Ascending aorta (tissue), 2 donors: ENCODE data around the gene AFAP1L2. TPM values are rescaled to one million over a fixed set of nuclear protein-coding genes. Genes with fewer than 3 reads are reported as not detected.

Experiments
- DNase-seq, 2 donors: peaks; one replicate each; pipeline ENCODE4 v3.0.0-alpha.2; 2019; ENCODE audit warnings: low spot score in 2 of 2
- H3K27ac ChIP-seq, 2 donors: fragments of 200-600 bp; sonication (generic); one replicate each; pipeline ENCODE4 v1.5.1; 2016 to 2017; ENCODE audit warnings: mild to moderate bottlenecking in 1 of 2
- H3K27me3 ChIP-seq: fragments of 200-600 bp; sonication (generic); one replicate; pipeline ENCODE4 v1.5.1; 2017
- H3K36me3 ChIP-seq, 2 donors: fragments of 200-600 bp; sonication (generic); one replicate each; pipeline ENCODE4 v1.5.1; 2016
- H3K4me1 ChIP-seq, 2 donors: fragments of 200-600 bp; sonication (generic); one replicate each; pipeline ENCODE4 v1.5.1; 2016 to 2017; ENCODE audit warnings: mild to moderate bottlenecking in 1 of 2
- H3K4me3 ChIP-seq, 2 donors: fragments of 200-600 bp; sonication (generic); one replicate each; pipeline ENCODE4 v1.5.1; 2016 to 2017; ENCODE audit warnings: mild to moderate bottlenecking in 1 of 2
- H3K9me3 ChIP-seq, 2 donors: fragments of 200-600 bp; sonication (generic); one replicate each; pipeline ENCODE4 v1.5.1; 2016
- CTCF ChIP-seq, 3 experiments: fragments of 200-600 bp in 2 of 3; fragments of 450-650 bp in 1 of 3; sonication (generic) in 2 of 3; IDR thresholded peaks; one replicate each; pipeline ENCODE4 v1.5.1; 2016 to 2019; ENCODE audit warnings: antibody characterized with exemption in 3 of 3, mild to moderate bottlenecking in 1 of 3, moderate library complexity in 1 of 3
- intact Hi-C: fragments of 100-400 bp; cut with DNase I; formaldehyde crosslinking; loops from one replicate; pipeline ENCODE4 v1.15.1; 2023
- total RNA-seq: library from RNA; depleted of rRNA; stranded (reverse); fragments of >200 nt; gene quantifications from one replicate; pipeline ENCODE4 v1.1.0, GENCODE V29; 2016

The AFAP1L2 gene
- total RNA-seq, 1 donor from 2014 or later = 30.4 TPM

DNA sequence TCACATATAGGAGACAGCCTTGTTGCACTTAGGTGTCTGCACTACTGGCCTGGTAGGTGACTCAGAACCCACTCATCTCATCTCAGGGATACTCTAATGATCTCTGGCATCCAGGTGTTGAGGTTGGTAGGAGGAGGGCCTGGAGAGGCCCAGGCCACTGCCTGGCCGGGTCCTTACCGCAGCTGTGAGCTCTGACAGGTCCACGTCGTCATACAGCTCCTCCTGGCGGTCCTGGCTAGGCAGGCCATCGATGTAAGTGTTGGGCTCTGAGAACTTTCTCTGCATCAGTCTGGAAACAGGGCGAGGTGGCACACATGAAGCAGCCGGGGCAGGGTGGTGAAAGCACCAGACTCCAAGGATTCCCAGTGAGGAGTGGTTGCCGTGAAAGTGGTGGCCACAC lies 103.1 kb downstream of the AFAP1L2 start:
- H3K4me3 ChIP-seq = no peak overlapping the region

GRCh38 chr10:114300036-114300645 lies 104.2 kb downstream of the AFAP1L2 start:
- Histone ChIP-seq H3K27ac (no peak overlapping the region), H3K9me3 (peaks cover 7 to 13% of the 10 kb centered on the region in 2 donors), H3K4me1 (peaks cover 0 to 19% of the 10 kb centered on the region in 2 donors), H3K27me3 (no peaks in the 10 kb centered on the region), H3K4me3 (no peak overlapping the region), H3K36me3 (peaks cover 21 to 54% of the 10 kb centered on the region in 2 donors)
- intact Hi-C loops = loop anchor here (5.0 kb wide), 2 partner anchors 157 to 252 kb away; no protein-coding TSS in a partner anchor
- no peak for TF ChIP-seq CTCF (IDR thresholded peaks at IDR 0.05)
- no peak for DNase-seq

More for the DNA sequence above, 103.1 kb downstream of the AFAP1L2 start:
- TF ChIP-seq CTCF (IDR thresholded peaks at IDR 0.05) = no peak
- no peaks in the 10 kb centered on the region for H3K27me3 ChIP-seq
- no peak overlapping the region for H3K27ac ChIP-seq
- peaks cover 0 to 19% of the 10 kb centered on the region in 2 donors for H3K4me1 ChIP-seq
- H3K36me3 ChIP-seq = peaks cover 16 to 43% of the 10 kb centered on the region in 2 donors
- H3K9me3 ChIP-seq = peaks cover under 1 to 2% of the 10 kb centered on the region in 2 donors
- DNase-seq = no peak
- intact Hi-C loops = loop anchor here (5.0 kb wide), 2 partner anchors 156 to 251 kb away; no protein-coding TSS in a partner anchor

GRCh38 chr10:114297136-114297705 lies 107.1 kb downstream of the AFAP1L2 start:
- DNase-seq = no peak
- Histone ChIP-seq H3K27ac (no peak overlapping the region), H3K4me3 (no peak overlapping the region), H3K27me3 (no peaks in the 10 kb centered on the region), H3K4me1 (peaks cover 0 to 5% of the 10 kb centered on the region in 2 donors), H3K36me3 (peaks cover 21 to 59% of the 10 kb centered on the region in 2 donors), H3K9me3 (peaks cover 7 to 16% of the 10 kb centered on the region in 2 donors)
- intact Hi-C loops = no loop called here
- no peak for TF ChIP-seq CTCF (IDR thresholded peaks at IDR 0.05)

- DNase-seq = no peak
- no peak for TF ChIP-seq CTCF (IDR thresholded peaks at IDR 0.05)
- intact Hi-C loops = no loop called here
- Histone ChIP-seq H3K27me3 (no peaks in the 10 kb centered on the region), H3K36me3 (peaks cover 21 to 54% of the 10 kb centered on the region in 2 donors), H3K9me3 (peaks cover 7 to 16% of the 10 kb centered on the region in 2 donors), H3K4me3 (no peak overlapping the region), H3K27ac (no peak overlapping the region), H3K4me1 (no peaks in the 10 kb centered on the region)
These were observed 108.9 kb downstream of the AFAP1L2 start for GRCh38 chr10:114295393-114295792.

DNA sequence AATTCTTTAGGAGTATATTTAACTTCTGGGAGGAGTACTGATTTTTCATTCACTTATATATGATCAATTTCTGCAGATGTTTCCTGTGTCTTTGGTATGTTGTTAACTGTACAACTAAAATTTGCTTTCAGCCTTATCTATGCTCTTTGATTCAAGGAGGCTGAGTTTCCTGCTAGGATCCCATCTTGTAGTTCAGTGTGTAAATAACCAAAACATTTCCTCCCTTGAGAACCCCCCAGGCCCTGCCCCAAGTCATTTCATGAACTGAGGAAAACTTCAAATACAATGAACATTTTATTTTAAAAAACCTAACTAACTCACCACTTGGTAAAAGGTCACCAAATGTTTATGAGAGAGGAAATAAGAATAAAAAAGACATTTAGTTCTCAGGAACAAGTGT lies 109.8 kb downstream of the AFAP1L2 start:
- TF ChIP-seq CTCF (IDR thresholded peaks at IDR 0.05) = no peak
- no peak overlapping the region for H3K27ac ChIP-seq
- H3K27me3 ChIP-seq = no peaks in the 10 kb centered on the region
- peaks cover 21 to 48% of the 10 kb centered on the region in 2 donors for H3K36me3 ChIP-seq
- H3K9me3 ChIP-seq = peaks cover 7 to 16% of the 10 kb centered on the region in 2 donors
- no peak for DNase-seq
- no peaks in the 10 kb centered on the region for H3K4me1 ChIP-seq
- intact Hi-C loops = no loop called here
- no peak overlapping the region for H3K4me3 ChIP-seq
